ENCODE measurements around the gene PLEKHN1.

Gene PLEKHN1

GRCh38 chr1:970973-971730 lies 4.9 kb downstream of the PLEKHN1 start:
- no peaks in the 10 kb centered on the region for H3K9me3 ChIP-seq (ENCODE audit: insufficient read depth, low read length, severe bottlenecking)
- TF ChIP-seq, protein P1, sequence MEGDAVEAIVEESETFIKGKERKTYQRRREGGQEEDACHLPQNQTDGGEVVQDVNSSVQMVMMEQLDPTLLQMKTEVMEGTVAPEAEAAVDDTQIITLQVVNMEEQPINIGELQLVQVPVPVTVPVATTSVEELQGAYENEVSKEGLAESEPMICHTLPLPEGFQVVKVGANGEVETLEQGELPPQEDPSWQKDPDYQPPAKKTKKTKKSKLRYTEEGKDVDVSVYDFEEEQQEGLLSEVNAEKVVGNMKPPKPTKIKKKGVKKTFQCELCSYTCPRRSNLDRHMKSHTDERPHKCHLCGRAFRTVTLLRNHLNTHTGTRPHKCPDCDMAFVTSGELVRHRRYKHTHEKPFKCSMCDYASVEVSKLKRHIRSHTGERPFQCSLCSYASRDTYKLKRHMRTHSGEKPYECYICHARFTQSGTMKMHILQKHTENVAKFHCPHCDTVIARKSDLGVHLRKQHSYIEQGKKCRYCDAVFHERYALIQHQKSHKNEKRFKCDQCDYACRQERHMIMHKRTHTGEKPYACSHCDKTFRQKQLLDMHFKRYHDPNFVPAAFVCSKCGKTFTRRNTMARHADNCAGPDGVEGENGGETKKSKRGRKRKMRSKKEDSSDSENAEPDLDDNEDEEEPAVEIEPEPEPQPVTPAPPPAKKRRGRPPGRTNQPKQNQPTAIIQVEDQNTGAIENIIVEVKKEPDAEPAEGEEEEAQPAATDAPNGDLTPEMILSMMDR (IDR thresholded peaks at IDR 0.05; ENCODE audit: borderline replicate concordance, extremely low read depth, low read length, poor library complexity, severe bottlenecking), result no peak
- TF ChIP-seq EZH2 (IDR thresholded peaks at IDR 0.05; ENCODE audit: borderline replicate concordance, low read depth, low read length, severe bottlenecking), result no peak
- H3K4me3 ChIP-seq (ENCODE audit: low read depth in 1 of 2, low read length in 2 of 2), result no peak overlapping the region
- no peaks in the 10 kb centered on the region for H3K79me2 ChIP-seq (ENCODE audit: insufficient read depth, low read length)
- DNase-seq (no peak), ATAC-seq (ENCODE audit: insufficient read depth, low read depth) (no peak)
- H3K4me1 ChIP-seq (ENCODE audit: insufficient read depth, low read length), result peaks cover 24% of the 10 kb centered on the region
- no peak overlapping the region for H2AFZ ChIP-seq (ENCODE audit: low read depth, low read length)
- no peaks in the 10 kb centered on the region for H3K36me3 ChIP-seq (ENCODE audit: insufficient read depth, low read length)
- H4K20me1 ChIP-seq (ENCODE audit: insufficient read depth, low read length), result peaks cover 15% of the 10 kb centered on the region
- H3K9ac ChIP-seq (ENCODE audit: low read depth, low read length), result no peak overlapping the region
- no peak overlapping the region for H3K4me2 ChIP-seq (ENCODE audit: insufficient read depth, low read length)
- peaks cover 12% of the 10 kb centered on the region for H3K27me3 ChIP-seq (ENCODE audit: insufficient read depth, low read length, poor library complexity)
- H3K27ac ChIP-seq (ENCODE audit: low read length), result no peak overlapping the region

GRCh38 chr1:971751-972506 lies 5.6 kb downstream of the PLEKHN1 start:
- no peak overlapping the region for H3K27ac ChIP-seq (ENCODE audit: low read length)
- DNase-seq, result no peak
- ATAC-seq (ENCODE audit: insufficient read depth, low read depth), result no peak

GRCh38 chr1:972726-973458 lies 6.6 kb downstream of the PLEKHN1 start:
- TF ChIP-seq, protein P1 (IDR thresholded peaks at IDR 0.05; ENCODE audit: borderline replicate concordance, extremely low read depth, low read length, poor library complexity, severe bottlenecking), result no peak
- TF ChIP-seq EZH2 (IDR thresholded peaks at IDR 0.05; ENCODE audit: borderline replicate concordance, low read depth, low read length, severe bottlenecking), result no peak
- no peaks in the 10 kb centered on the region for H3K9me3 ChIP-seq (ENCODE audit: insufficient read depth, low read length, severe bottlenecking)
- H3K79me2 ChIP-seq (ENCODE audit: insufficient read depth, low read length), result no peaks in the 10 kb centered on the region
- H3K36me3 ChIP-seq (ENCODE audit: insufficient read depth, low read length), result no peaks in the 10 kb centered on the region
- H3K4me2 ChIP-seq (ENCODE audit: insufficient read depth, low read length), result no peak overlapping the region
- H3K27ac ChIP-seq (ENCODE audit: low read length), result no peak overlapping the region
- no peak overlapping the region for H2AFZ ChIP-seq (ENCODE audit: low read depth, low read length)
- ATAC-seq (ENCODE audit: insufficient read depth, low read depth), result no peak
- no peak for DNase-seq
- H4K20me1 ChIP-seq (ENCODE audit: insufficient read depth, low read length), result peaks cover 5% of the 10 kb centered on the region; the same call in 1 of the 2 replicates
- H3K9ac ChIP-seq (ENCODE audit: low read depth, low read length), result no peak overlapping the region
- H3K4me1 ChIP-seq (ENCODE audit: insufficient read depth, low read length), result peaks cover 15% of the 10 kb centered on the region
- H3K4me3 ChIP-seq (ENCODE audit: low read depth in 1 of 2, low read length in 2 of 2), result no peak overlapping the region
- peaks cover 9% of the 10 kb centered on the region for H3K27me3 ChIP-seq (ENCODE audit: insufficient read depth, low read length, poor library complexity)

More at GRCh38 chr1:971751-972506, 5.6 kb downstream of the PLEKHN1 start:
- Histone ChIP-seq H3K9me3 (ENCODE audit: insufficient read depth, low read length, severe bottlenecking) (no peaks in the 10 kb centered on the region), H3K79me2 (ENCODE audit: insufficient read depth, low read length) (no peaks in the 10 kb centered on the region), H3K4me2 (ENCODE audit: insufficient read depth, low read length) (no peak overlapping the region), H3K9ac (ENCODE audit: low read depth, low read length) (no peak overlapping the region), H3K4me3 (ENCODE audit: low read depth in 1 of 2, low read length in 2 of 2) (no peak overlapping the region), H3K27me3 (ENCODE audit: insufficient read depth, low read length, poor library complexity) (peaks cover 15% of the 10 kb centered on the region), H3K36me3 (ENCODE audit: insufficient read depth, low read length) (no peaks in the 10 kb centered on the region), H3K4me1 (ENCODE audit: insufficient read depth, low read length) (peaks cover 19% of the 10 kb centered on the region), H2AFZ (ENCODE audit: low read depth, low read length) (no peak overlapping the region), H4K20me1 (ENCODE audit: insufficient read depth, low read length) (peaks cover 12% of the 10 kb centered on the region; the same call in 1 of the 2 replicates)
- TF ChIP-seq EZH2 (IDR thresholded peaks at IDR 0.05; ENCODE audit: borderline replicate concordance, low read depth, low read length, severe bottlenecking), result no peak
- TF ChIP-seq, protein P1 (IDR thresholded peaks at IDR 0.05; ENCODE audit: borderline replicate concordance, extremely low read depth, low read length, poor library complexity, severe bottlenecking), result no peak
